Superior temporal gyrus (tissue), 1 donor: ENCODE results near the gene RIBC2.
"Not testable (repeated sequence)": the region's sequence is repeated elsewhere in the genome, so short reads cannot be mapped to it uniquely, and the experiment has no call there.

Source experiments
- DNase-seq: peaks from one replicate; pipeline ENCODE4 v3.0.0-alpha.2; 2016; ENCODE audit errors: extremely low spot score

Gene RIBC2

GRCh38 chr22:45413368-45414211 is at the start of gene RIBC2, which contains the start of gene SMC1B:
TSS of gene RIBC2 (plus strand) at chr22:45413693. CDS start at chr22:45413887, 194 bp downstream.
TSS of gene SMC1B (minus strand) at chr22:45413599. CDS start at chr22:45413567, 32 bp downstream.
- peak; percentile 64 for DNase-seq

GRCh38 chr22:45366713-45367112 is 46.8 kb upstream of the RIBC2 start:
- no peak for DNase-seq

- not testable (repeated sequence) for DNase-seq
These were observed 39.9 kb upstream of the RIBC2 start for GRCh38 chr22:45373592-45373991.

- no peak for DNase-seq
These were observed 37.5 kb upstream of the RIBC2 start for GRCh38 chr22:45376009-45376408.

- DNase-seq, result no peak
These were observed 36.8 kb upstream of the RIBC2 start for GRCh38 chr22:45376703-45377102.

- DNase-seq, result no peak
These were observed 32.1 kb upstream of the RIBC2 start for GRCh38 chr22:45381348-45381747.

GRCh38 chr22:45389546-45389945 is 23.9 kb upstream of the RIBC2 start:
- DNase-seq, result no peak

- no peak for DNase-seq
These were observed 15.7 kb upstream of the RIBC2 start for GRCh38 chr22:45397806-45398205.

GRCh38 chr22:45398214-45398613 is 15.3 kb upstream of the RIBC2 start:
- DNase-seq, result no peak

GRCh38 chr22:45399712-45400445 is 13.6 kb upstream of the RIBC2 start:
- no peak for DNase-seq

- no peak for DNase-seq
These were observed 11.0 kb upstream of the RIBC2 start for GRCh38 chr22:45402466-45402985.

- no peak for DNase-seq
These were observed 5.7 kb upstream of the RIBC2 start for GRCh38 chr22:45407793-45408192.

- DNase-seq, result no peak
These were observed 503 bp upstream of the RIBC2 start for GRCh38 chr22:45413013-45413367.

- DNase-seq, result no peak
These were observed 4.7 kb downstream of the RIBC2 start for GRCh38 chr22:45418056-45418769.

GRCh38 chr22:45418770-45419138 is 5.3 kb downstream of the RIBC2 start:
- DNase-seq, result no peak

- no peak for DNase-seq
These were observed 6.5 kb downstream of the RIBC2 start for GRCh38 chr22:45420011-45420410.

- no peak for DNase-seq
These were observed 7.0 kb downstream of the RIBC2 start for GRCh38 chr22:45420539-45420938.

GRCh38 chr22:45421349-45422055 is 8.0 kb downstream of the RIBC2 start:
- DNase-seq, result no peak

- DNase-seq, result no peak
These were observed 8.9 kb downstream of the RIBC2 start for GRCh38 chr22:45422237-45422983.

- DNase-seq, result no peak
These were observed 10.0 kb downstream of the RIBC2 start for GRCh38 chr22:45423524-45423923.

GRCh38 chr22:45424241-45424731 is 10.8 kb downstream of the RIBC2 start:
- no peak for DNase-seq
